A673 (cell line): ENCODE results near the gene B3GALNT1. TPM values are rescaled to one million over a fixed set of nuclear protein-coding genes. Genes with fewer than 3 reads are reported as not detected.

ENCODE experiments used
- BruUV-seq: library from RNA; stranded (reverse); fragments of 400-500 nt; replicated peaks from 2 replicates; lab custom pipeline; 2021; lab: Mats Ljungman, UMichigan
- CTCF ChIA-PET: fragments of 300-600 bp; sonication (Branson Sonifier 250); formaldehyde crosslinking; loops from one replicate; lab custom pipeline; 2022; ENCODE audit warnings: antibody characterized with exemption; lab: Charles Lee
- POLR2A ChIA-PET: fragments of 300-600 bp; sonication (Branson Sonifier 250); formaldehyde crosslinking; loops from one replicate; lab custom pipeline; 2022; ENCODE audit warnings: antibody characterized with exemption; ENCODE audit not compliant: low non-redundant PET; lab: Charles Lee
- DNase-seq: peaks from one replicate; pipeline ENCODE4 v3.0.0-alpha.2; 2015; ENCODE audit warnings: low spot score
- H3K27ac ChIP-seq: fragments of 200-600 bp; sonication (generic); 2 replicates; pipeline ENCODE4 v1.5.1; 2016; ENCODE audit warnings: mixed run types, low read depth, mild to moderate bottlenecking, mixed read lengths, antibody characterized with exemption, low read length; ENCODE audit not compliant: poor library complexity, severe bottlenecking
- H3K27me3 ChIP-seq: fragments of 200-600 bp; sonication (generic); replicated peaks from 2 replicates; pipeline ENCODE4 v1.6.1; 2017; ENCODE audit warnings: mixed run types, low read depth, mild to moderate bottlenecking, mixed read lengths, antibody characterized with exemption, low read length; ENCODE audit not compliant: insufficient read depth, poor library complexity
- H3K36me3 ChIP-seq: fragments of 200-600 bp; sonication (generic); 2 replicates; pipeline ENCODE4 v1.6.1; 2016; ENCODE audit warnings: mixed run types, mild to moderate bottlenecking, mixed read lengths, antibody characterized with exemption, low read length; ENCODE audit not compliant: insufficient read depth, poor library complexity, severe bottlenecking
- H3K4me1 ChIP-seq: fragments of 200-600 bp; sonication (generic); 2 replicates; pipeline ENCODE4 v1.6.1; 2017; ENCODE audit warnings: mixed run types, mild to moderate bottlenecking, mixed read lengths, antibody characterized with exemption, low read length; ENCODE audit not compliant: insufficient read depth, poor library complexity, severe bottlenecking
- H3K4me3 ChIP-seq: fragments of 200-600 bp; sonication (generic); 2 replicates; pipeline ENCODE4 v1.5.1; 2016; ENCODE audit warnings: low read depth, mixed run types, mild to moderate bottlenecking, mixed read lengths, low read length; ENCODE audit not compliant: poor library complexity, severe bottlenecking
- H3K9me3 ChIP-seq: fragments of 200-600 bp; sonication (generic); 2 replicates; pipeline ENCODE4 v1.6.1; 2016; ENCODE audit warnings: mixed run types, low read depth, mild to moderate bottlenecking, mixed read lengths, antibody characterized with exemption, low read length; ENCODE audit not compliant: poor library complexity, severe bottlenecking
- CTCF ChIP-seq: fragments of 300-800, 200-600 bp; sonication (generic); conservative IDR thresholded peaks from 2 replicates; pipeline ENCODE4 v1.5.1; 2017; ENCODE audit warnings: low read depth, mild to moderate bottlenecking, antibody characterized with exemption, low read length, moderate library complexity, mixed read lengths
- EZH2 ChIP-seq: fragments of 200-600 bp; sonication (generic); IDR thresholded peaks from 2 replicates; pipeline ENCODE4 v1.6.1; 2017; ENCODE audit warnings: borderline replicate concordance, low read depth, mild to moderate bottlenecking, mixed read lengths, antibody characterized with exemption, low read length; ENCODE audit not compliant: poor library complexity, severe bottlenecking
- intact Hi-C: fragments of 100-400 bp; cut with micrococcal nuclease; formaldehyde crosslinking; loops from one replicate; pipeline ENCODE4 v1.10.0; 2022; ENCODE audit not compliant: unreplicated experiment
- total RNA-seq: library from RNA; stranded (reverse); gene quantifications from 2 replicates; pipeline ENCODE4 v1.2.3, GENCODE V29; 2021

B3GALNT1 gene
- total RNA-seq, 1 experiment from 2014 or later: 3.0 TPM

- H3K27ac ChIP-seq: no peak overlapping the region
- no peaks in the 10 kb centered on the region for H3K9me3 ChIP-seq
- BruUV-seq: no TSS peak
- H3K4me3 ChIP-seq: no peak overlapping the region
- H3K36me3 ChIP-seq: no peaks in the 10 kb centered on the region
- no peak for DNase-seq
- intact Hi-C loops: no loop called here
- H3K27me3 ChIP-seq: peaks cover 16% of the 10 kb centered on the region
- ChIA-PET POLR2A (no interaction called here), CTCF (no interaction called here)
- H3K4me1 ChIP-seq: no peaks in the 10 kb centered on the region
- no peak for TF ChIP-seq CTCF
- TF ChIP-seq EZH2: no peak
Measured at GRCh38 chr3:161107311-161107710, 2.2 kb upstream of the B3GALNT1 start.

GRCh38 chr3:161103776-161104385, 1.3 kb downstream of the B3GALNT1 start:
- TF ChIP-seq EZH2 (no peak), CTCF (no peak)
- no peaks in the 10 kb centered on the region for H3K9me3 ChIP-seq
- H3K4me1 ChIP-seq: no peaks in the 10 kb centered on the region
- intact Hi-C loops: no loop called here
- H3K27ac ChIP-seq: no peak overlapping the region
- no peaks in the 10 kb centered on the region for H3K36me3 ChIP-seq
- H3K27me3 ChIP-seq: peaks cover 16% of the 10 kb centered on the region
- ChIA-PET POLR2A (no interaction called here), CTCF (no interaction called here)
- BruUV-seq: no TSS peak
- no peak overlapping the region for H3K4me3 ChIP-seq
- no peak for DNase-seq

DNA sequence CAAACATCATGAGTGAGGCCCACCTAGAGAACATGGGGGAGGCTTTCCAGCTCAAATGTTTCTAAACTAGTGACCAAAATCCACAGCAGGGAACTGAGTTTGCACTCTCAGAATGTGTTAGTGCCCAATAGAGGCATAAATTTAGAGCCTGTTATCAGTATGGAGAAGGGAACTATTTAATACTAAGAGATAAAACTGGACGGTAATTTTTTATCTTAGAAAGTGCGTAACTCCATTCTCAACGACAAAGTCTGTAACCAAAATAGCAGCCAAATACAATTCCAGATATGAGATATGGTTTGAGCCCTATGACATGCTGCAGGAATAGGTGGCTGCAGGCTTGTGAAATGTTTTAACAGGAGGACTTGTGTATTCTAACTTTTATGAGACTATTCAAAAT, 3.5 kb downstream of the B3GALNT1 start:
- H3K4me3 ChIP-seq: no peak overlapping the region
- TF ChIP-seq EZH2: no peak
- TF ChIP-seq CTCF: no peak
- no peak for DNase-seq
- intact Hi-C loops: no loop called here
- H3K4me1 ChIP-seq: no peaks in the 10 kb centered on the region
- no peak overlapping the region for H3K27ac ChIP-seq
- H3K9me3 ChIP-seq: no peaks in the 10 kb centered on the region
- BruUV-seq: no TSS peak
- POLR2A ChIA-PET: no interaction called here
- H3K36me3 ChIP-seq: no peaks in the 10 kb centered on the region
- H3K27me3 ChIP-seq: peaks cover 16% of the 10 kb centered on the region
- CTCF ChIA-PET: no interaction called here
